GM21515 (cell line): ENCODE measurements around the gene TRAF1.

Source experiments
- ATAC-seq: cut with Tn5 transposase; IDR thresholded peaks from one replicate; pipeline ENCODE4 v1.9.1; 2021; ENCODE audit not compliant: unreplicated experiment

The TRAF1 gene

GRCh38 chr9:120924698-120925534, 1.7 kb downstream of the TRAF1 start:
- ATAC-seq = no peak

GRCh38 chr9:120923620-120924328, 2.8 kb downstream of the TRAF1 start:
- ATAC-seq = no peak

GRCh38 chr9:120922404-120923195, 4.0 kb downstream of the TRAF1 start:
- no peak for ATAC-seq

- no peak for ATAC-seq
These were observed 4.9 kb downstream of the TRAF1 start for GRCh38 chr9:120921661-120922181.

- no peak for ATAC-seq
These were observed 5.8 kb downstream of the TRAF1 start for GRCh38 chr9:120920806-120921178.

GRCh38 chr9:120919843-120920805, 6.5 kb downstream of the TRAF1 start:
- no peak for ATAC-seq

GRCh38 chr9:120918931-120919842, 7.4 kb downstream of the TRAF1 start:
- no peak for ATAC-seq

- ATAC-seq = no peak
These were observed 8.4 kb downstream of the TRAF1 start for GRCh38 chr9:120917929-120918762.

GRCh38 chr9:120916991-120917880, 9.4 kb downstream of the TRAF1 start:
- no peak for ATAC-seq

GRCh38 chr9:120916588-120916987, 10.0 kb downstream of the TRAF1 start:
- ATAC-seq = no peak

- no peak for ATAC-seq
These were observed 10.6 kb downstream of the TRAF1 start for GRCh38 chr9:120915854-120916470.

GRCh38 chr9:120914953-120915352, 11.6 kb downstream of the TRAF1 start:
- no peak for ATAC-seq

- no peak for ATAC-seq
These were observed 12.2 kb downstream of the TRAF1 start for GRCh38 chr9:120914396-120914795.

GRCh38 chr9:120913647-120914264, 12.8 kb downstream of the TRAF1 start:
- no peak for ATAC-seq

- no peak for ATAC-seq
These were observed 13.5 kb downstream of the TRAF1 start for GRCh38 chr9:120912958-120913646.
